Tibial nerve (tissue), 4 donors: ENCODE data around the gene WWC1. TPM values are rescaled to one million over a fixed set of nuclear protein-coding genes. Genes with fewer than 3 reads are reported as not detected.
"Not testable (repeated sequence)": the region's sequence is repeated elsewhere in the genome, so short reads cannot be mapped to it uniquely, and the experiment has no call there.

ENCODE experiments used
- DNase-seq, 2 donors: peaks; one replicate each; pipeline ENCODE4 v3.0.0-alpha.2; 2019; ENCODE audit warnings: low spot score in 2 of 2
- H3K27ac ChIP-seq, 4 donors: fragments of 200-600 bp; sonication (generic) in 3 of 4; one replicate each; pipeline ENCODE4 v1.5.1; 2017 to 2019; ENCODE audit warnings: mild to moderate bottlenecking in 1 of 4
- H3K27me3 ChIP-seq, 2 donors: fragments of 200-600 bp; sonication (generic) in 1 of 2; one replicate each; pipeline versions ENCODE4 v1.5.1 to v1.6.0; 2017 to 2019
- H3K36me3 ChIP-seq, 3 donors: fragments of 200-600 bp; sonication (generic); one replicate each; pipeline ENCODE4 v1.5.1; 2018 to 2019
- H3K4me1 ChIP-seq, 4 donors: fragments of 200-600 bp; sonication (generic) in 3 of 4; one replicate each; pipeline ENCODE4 v1.5.1; 2017 to 2019
- H3K4me3 ChIP-seq, 4 donors: fragments of 200-600 bp; sonication (generic) in 3 of 4; one replicate each; pipeline ENCODE4 v1.5.1; 2017 to 2019; ENCODE audit warnings: mild to moderate bottlenecking in 1 of 4, moderate library complexity in 1 of 4
- H3K9me3 ChIP-seq, 4 donors: fragments of 200-600 bp; sonication (generic) in 3 of 4; one replicate each; pipeline ENCODE4 v1.5.1; 2017 to 2019
- EP300 ChIP-seq, 2 donors: sonication (generic); formaldehyde crosslinking; IDR thresholded peaks; one replicate each; pipeline ENCODE4 v1.6.1; 2017; ENCODE audit warnings: antibody characterized with exemption in 2 of 2, mild to moderate bottlenecking in 1 of 2
- POLR2A ChIP-seq, 2 donors: fragments of 450-650 bp; IDR thresholded peaks; one replicate each; pipeline ENCODE4 v1.6.1; 2017; ENCODE audit warnings: antibody characterized with exemption in 2 of 2, mild to moderate bottlenecking in 2 of 2, moderate library complexity in 2 of 2
- WGBS, 2 donors: methylation state at CpG; one replicate each; pipeline ENCODE4 v1.1.5; 2018; 5-methylcytosine and 5-hydroxymethylcytosine counted together
- total RNA-seq, 4 donors: library from RNA; depleted of rRNA; stranded (reverse); fragments of >200 nt; gene quantifications; one replicate each; pipeline ENCODE4 v1.1.0, GENCODE V29; 2016
- TF ChIP-seq, protein P1 (sequence below), 5 experiments: fragments of 200-600 bp in 3 of 5; fragments of 450-650 bp in 2 of 5; sonication (generic) in 3 of 5; IDR thresholded peaks; one replicate each; pipeline ENCODE4 v1.5.1; 2016 to 2019; ENCODE audit warnings: antibody characterized with exemption in 5 of 5, mild to moderate bottlenecking in 3 of 5, moderate library complexity in 2 of 5

WWC1 gene
- total RNA-seq, 4 donors from 2014 or later: 0.78 to 3.3 (median 1.00) TPM

DNA sequence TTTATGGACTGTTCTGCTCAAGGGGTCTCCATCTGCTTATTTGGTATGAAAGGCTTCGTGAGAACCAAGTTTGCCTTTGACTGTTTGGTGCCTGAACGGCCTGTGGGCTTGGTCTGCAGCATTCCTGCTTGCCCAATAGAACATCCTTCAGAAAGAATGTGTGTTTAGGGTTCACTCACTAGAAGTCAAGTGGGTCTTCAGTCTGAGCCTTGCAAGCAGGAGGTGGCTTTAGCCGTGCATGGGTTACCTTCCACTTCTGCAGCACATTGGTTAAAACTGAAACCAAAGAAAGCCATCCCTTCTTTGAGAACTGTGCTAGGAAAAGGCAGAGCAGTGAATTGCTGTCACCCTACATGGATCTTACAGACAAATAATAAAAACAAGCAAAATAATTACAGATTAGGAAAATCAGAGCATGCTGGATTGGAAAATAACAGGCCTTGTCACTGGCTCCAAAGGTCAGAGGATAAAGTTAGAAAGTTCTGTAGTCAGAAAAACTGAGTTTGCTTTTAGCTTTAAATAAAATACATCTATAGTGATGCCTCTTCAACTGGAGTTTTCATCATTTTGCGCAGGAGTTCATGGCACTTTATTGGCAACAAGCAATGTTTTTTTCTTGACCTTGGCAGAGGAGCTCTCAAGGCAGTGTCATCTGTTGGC lies 16.6 kb downstream of the WWC1 start:
- no peak for DNase-seq

GRCh38 chr5:168308976-168309598 lies 17.6 kb downstream of the WWC1 start:
- Histone ChIP-seq H3K36me3 (no peaks in the 10 kb centered on the region), H3K4me3 (no peak overlapping the region), H3K27me3 (no peaks in the 10 kb centered on the region), H3K4me1 (no peaks in the 10 kb centered on the region), H3K9me3 (no peaks in the 10 kb centered on the region), H3K27ac (no peak overlapping the region)
- DNase-seq: no peak
- TF ChIP-seq POLR2A (IDR thresholded peaks at IDR 0.05) (no peak), EP300 (IDR thresholded peaks at IDR 0.05) (no peak)
- TF ChIP-seq, protein P1, sequence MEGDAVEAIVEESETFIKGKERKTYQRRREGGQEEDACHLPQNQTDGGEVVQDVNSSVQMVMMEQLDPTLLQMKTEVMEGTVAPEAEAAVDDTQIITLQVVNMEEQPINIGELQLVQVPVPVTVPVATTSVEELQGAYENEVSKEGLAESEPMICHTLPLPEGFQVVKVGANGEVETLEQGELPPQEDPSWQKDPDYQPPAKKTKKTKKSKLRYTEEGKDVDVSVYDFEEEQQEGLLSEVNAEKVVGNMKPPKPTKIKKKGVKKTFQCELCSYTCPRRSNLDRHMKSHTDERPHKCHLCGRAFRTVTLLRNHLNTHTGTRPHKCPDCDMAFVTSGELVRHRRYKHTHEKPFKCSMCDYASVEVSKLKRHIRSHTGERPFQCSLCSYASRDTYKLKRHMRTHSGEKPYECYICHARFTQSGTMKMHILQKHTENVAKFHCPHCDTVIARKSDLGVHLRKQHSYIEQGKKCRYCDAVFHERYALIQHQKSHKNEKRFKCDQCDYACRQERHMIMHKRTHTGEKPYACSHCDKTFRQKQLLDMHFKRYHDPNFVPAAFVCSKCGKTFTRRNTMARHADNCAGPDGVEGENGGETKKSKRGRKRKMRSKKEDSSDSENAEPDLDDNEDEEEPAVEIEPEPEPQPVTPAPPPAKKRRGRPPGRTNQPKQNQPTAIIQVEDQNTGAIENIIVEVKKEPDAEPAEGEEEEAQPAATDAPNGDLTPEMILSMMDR (IDR thresholded peaks at IDR 0.05): no peak
- 88 to 97% methylated on average over 6 of the region's 6 CpGs for WGBS, 2 donors

More for the DNA sequence above, 16.6 kb downstream of the WWC1 start:
- no peak for TF ChIP-seq POLR2A (IDR thresholded peaks at IDR 0.05)
- TF ChIP-seq EP300 (IDR thresholded peaks at IDR 0.05): no peak
- TF ChIP-seq, protein P1 (IDR thresholded peaks at IDR 0.05): no peak
- no peak overlapping the region for H3K27ac ChIP-seq
- H3K4me3 ChIP-seq: no peak overlapping the region
- WGBS, 2 donors: 86 to 89% methylated on average over 4 of the region's 4 CpGs
- no peaks in the 10 kb centered on the region for H3K36me3 ChIP-seq
- H3K4me1 ChIP-seq: no peaks in the 10 kb centered on the region
- no peaks in the 10 kb centered on the region for H3K27me3 ChIP-seq
- H3K9me3 ChIP-seq: no peaks in the 10 kb centered on the region

GRCh38 chr5:168310541-168310940 lies 19.1 kb downstream of the WWC1 start:
- 80 to 86% methylated on average over 3 of the region's 3 CpGs for WGBS, 2 donors
- H3K36me3 ChIP-seq, H3K4me3 ChIP-seq, H3K9me3 ChIP-seq, DNase-seq, H3K27ac ChIP-seq, H3K27me3 ChIP-seq, H3K4me1 ChIP-seq: not testable (repeated sequence)

DNA sequence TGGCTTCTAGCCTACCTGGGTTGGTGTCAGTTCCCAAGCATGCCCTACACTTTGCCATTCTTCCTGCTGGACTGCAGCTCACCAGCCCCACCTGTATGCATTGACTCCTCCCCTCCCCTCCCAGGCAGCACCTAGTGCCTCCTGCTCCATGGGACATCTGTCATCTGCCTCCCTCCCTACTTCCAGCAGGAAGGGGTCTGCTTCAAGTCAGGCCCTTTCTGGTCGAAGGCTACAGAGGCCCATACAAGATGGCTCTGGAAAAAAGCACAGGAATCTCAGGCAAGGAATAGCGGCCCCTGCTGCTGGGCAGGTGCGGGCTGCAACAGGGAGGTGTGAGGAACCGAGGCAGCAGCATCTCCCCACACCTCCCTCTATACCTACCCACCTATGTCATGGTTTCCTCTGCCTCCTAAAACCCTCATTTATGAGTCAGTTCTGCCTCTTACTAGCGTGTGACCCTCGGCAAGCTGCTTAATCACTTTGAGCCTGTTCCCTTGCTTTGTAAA lies 19.7 kb downstream of the WWC1 start:
- Histone ChIP-seq H3K4me1 (no peaks in the 10 kb centered on the region), H3K27ac (no peak overlapping the region), H3K27me3 (no peaks in the 10 kb centered on the region), H3K36me3 (no peaks in the 10 kb centered on the region), H3K4me3 (no peak overlapping the region), H3K9me3 (no peaks in the 10 kb centered on the region)
- TF ChIP-seq EP300 (IDR thresholded peaks at IDR 0.05): no peak
- no peak for TF ChIP-seq POLR2A (IDR thresholded peaks at IDR 0.05)
- TF ChIP-seq, protein P1 (IDR thresholded peaks at IDR 0.05): no peak
- no peak for DNase-seq
- WGBS, 2 donors: 69 to 72% methylated on average over 6 of the region's 6 CpGs

GRCh38 chr5:168312606-168313295 lies 21.3 kb downstream of the WWC1 start:
- H3K4me3 ChIP-seq: no peak overlapping the region
- H3K9me3 ChIP-seq: no peaks in the 10 kb centered on the region
- DNase-seq: no peak
- H3K36me3 ChIP-seq: no peaks in the 10 kb centered on the region
- no peak overlapping the region for H3K27ac ChIP-seq
- WGBS, 2 donors: 77 to 90% methylated on average over 11 of the region's 11 CpGs
- H3K4me1 ChIP-seq: no peaks in the 10 kb centered on the region
- no peaks in the 10 kb centered on the region for H3K27me3 ChIP-seq
- TF ChIP-seq, protein P1 (IDR thresholded peaks at IDR 0.05): no peak
- TF ChIP-seq EP300 (IDR thresholded peaks at IDR 0.05): no peak
- no peak for TF ChIP-seq POLR2A (IDR thresholded peaks at IDR 0.05)
